Ishikawa (cell line): ENCODE measurements around the gene TXLNB.

Experiments used
- CEBPB ChIP-seq: IDR thresholded peaks from 2 replicates; pipeline ENCODE4 v1.6.1; 2012
- CREB1 ChIP-seq: IDR thresholded peaks from 2 replicates; pipeline ENCODE4 v1.6.1; 2012; ENCODE audit warnings: low read depth
- EGR1 ChIP-seq: IDR thresholded peaks from 2 replicates; pipeline ENCODE4 v1.6.1; 2012
- EP300 ChIP-seq: IDR thresholded peaks from 2 replicates; pipeline ENCODE4 v1.6.1; 2012; ENCODE audit warnings: borderline replicate concordance
- FOXM1 ChIP-seq: IDR thresholded peaks from 2 replicates; pipeline ENCODE4 v1.6.1; 2012; ENCODE audit warnings: low read depth, borderline replicate concordance
- MAX ChIP-seq: IDR thresholded peaks from 2 replicates; pipeline ENCODE4 v1.6.1; 2012
- NFIC ChIP-seq: IDR thresholded peaks from 2 replicates; pipeline ENCODE4 v1.6.1; 2012
- RAD21 ChIP-seq: IDR thresholded peaks from 2 replicates; pipeline ENCODE4 v1.6.1; 2012; ENCODE audit warnings: low read depth
- REST ChIP-seq: IDR thresholded peaks from 2 replicates; pipeline ENCODE4 v1.6.1; 2012; ENCODE audit warnings: low read depth, mild to moderate bottlenecking
- TAF1 ChIP-seq: IDR thresholded peaks from 2 replicates; pipeline ENCODE4 v1.6.1; 2012; ENCODE audit warnings: low read depth, mild to moderate bottlenecking
- TCF12 ChIP-seq: IDR thresholded peaks from 2 replicates; pipeline ENCODE4 v1.6.1; 2012; ENCODE audit warnings: low read depth
- TEAD4 ChIP-seq: IDR thresholded peaks from 2 replicates; pipeline ENCODE4 v1.6.1; 2012
- USF1 ChIP-seq: IDR thresholded peaks from 2 replicates; pipeline ENCODE4 v1.6.1; 2012
- YY1 ChIP-seq: IDR thresholded peaks from 2 replicates; pipeline ENCODE4 v1.6.1; 2012; ENCODE audit warnings: low read depth
- ZBTB7A ChIP-seq: IDR thresholded peaks from 2 replicates; pipeline ENCODE4 v1.6.1; 2012; ENCODE audit warnings: low read depth

TXLNB gene

GRCh38 chr6:139201378-139201777, 90.4 kb downstream of the TXLNB start:
- no peak for TF ChIP-seq MAX
- TF ChIP-seq TCF12: no peak
- no peak for TF ChIP-seq TAF1
- TF ChIP-seq EP300: no peak
- no peak for TF ChIP-seq REST
- TF ChIP-seq USF1: no peak
- TF ChIP-seq ZBTB7A: no peak
- TF ChIP-seq RAD21: no peak
- no peak for TF ChIP-seq TEAD4
- TF ChIP-seq CREB1: no peak
- TF ChIP-seq EGR1: no peak
- no peak for TF ChIP-seq NFIC
- TF ChIP-seq FOXM1: no peak
- no peak for TF ChIP-seq CEBPB
- no peak for TF ChIP-seq YY1

- TF ChIP-seq USF1 (no peak), REST (no peak), TEAD4 (no peak), NFIC (no peak), CREB1 (no peak), EGR1 (no peak), EP300 (no peak), YY1 (no peak), MAX (no peak), CEBPB (no peak), TAF1 (no peak)
Measured at GRCh38 chr6:139198529-139199288, 93.1 kb downstream of the TXLNB start.

- no peak for TF ChIP-seq TEAD4
- no peak for TF ChIP-seq EGR1
- TF ChIP-seq ZBTB7A: no peak
- TF ChIP-seq YY1: no peak
- TF ChIP-seq USF1: no peak
- TF ChIP-seq CEBPB: no peak
- TF ChIP-seq TCF12: no peak
- TF ChIP-seq TAF1: no peak
- no peak for TF ChIP-seq FOXM1
- no peak for TF ChIP-seq CREB1
- TF ChIP-seq RAD21: no peak
- TF ChIP-seq MAX: no peak
- no peak for TF ChIP-seq REST
- TF ChIP-seq EP300: no peak
- no peak for TF ChIP-seq NFIC
Measured at GRCh38 chr6:139194740-139195139, 97.1 kb downstream of the TXLNB start.
